Measurements from ENCODE around the gene SETD5. TPM values are rescaled to one million over a fixed set of nuclear protein-coding genes. Genes with fewer than 3 reads are reported as not detected.

Gene SETD5
- total and polyA plus RNA-seq, 2 donors (not counting 1 experiment from before 2014, with no cell fraction given), result 64.2 to 201 TPM

DNA sequence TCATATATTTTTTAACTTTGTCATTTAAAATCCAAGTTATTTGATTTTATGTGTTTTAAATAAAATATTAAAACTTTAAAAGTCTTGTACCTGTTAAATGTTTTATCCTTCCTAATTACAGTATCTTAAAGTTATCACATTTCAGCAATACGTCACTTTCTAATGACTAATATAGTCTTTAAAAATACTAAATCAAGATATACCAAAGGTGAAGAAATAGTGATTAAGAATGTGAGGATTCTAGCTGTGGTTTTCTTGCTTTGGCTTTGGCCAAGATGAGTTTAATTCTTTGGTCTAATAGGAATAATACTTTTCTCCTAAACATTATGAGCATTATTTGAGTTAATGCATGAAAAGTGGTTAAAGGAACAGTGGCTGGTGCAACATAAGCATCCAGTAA is 13.9 kb downstream of the SETD5 start:
- Mint-ChIP-seq H3K4me1 (peaks cover 57% of the 10 kb centered on the region), H3K9me3 (ENCODE audit: insufficient read depth) (peaks cover 2% of the 10 kb centered on the region), H3K27ac (no peak overlapping the region), H3K27me3 (no peaks in the 10 kb centered on the region), H3K4me3 (no peak overlapping the region)
- ChIA-PET POLR2A (interaction anchor here (1.5 kb wide), 1 partner anchor 15 kb away, joined by 3 read pairs; no protein-coding TSS in a partner anchor), CTCF (interaction anchor here (1.3 to 1.6 kb wide), 2 partner anchors 15 to 19 kb away, joined by 5 to 6 read pairs; no protein-coding TSS in a partner anchor)
- Histone ChIP-seq H4K20me1 (ENCODE audit: control insufficient read depth, insufficient read depth, low read length, poor library complexity, severe bottlenecking) (peaks cover 63% of the 10 kb centered on the region), H3K4me3 (ENCODE audit: control extremely low read depth in 1 of 5, extremely low read depth in 1 of 5, insufficient read depth in 1 of 5, low read depth in 2 of 5, low read length in 4 of 5) (no peak overlapping the region), H3K36me3 (replicated peaks in 1 of 2; ENCODE audit: control extremely low read depth in 1 of 2, control insufficient read depth in 1 of 2, extremely low read depth in 1 of 2, insufficient read depth in 2 of 2, low read length in 1 of 2) (peaks cover 8 to 10% of the 10 kb centered on the region in 2 experiments), H3K4me1 (ENCODE audit: control insufficient read depth in 2 of 2, insufficient read depth in 2 of 2, low read length in 2 of 2) (peaks cover 32 to 40% of the 10 kb centered on the region in 2 donors), H2AFZ (ENCODE audit: insufficient read depth, low read depth, low read length, poor library complexity, severe bottlenecking) (no peak overlapping the region), H3K27ac (ENCODE audit: low read length in 2 of 2) (peak overlapping the region in 1 of 2 donors; percentile 76), H3K27me3 (replicated peaks in 1 of 4; ENCODE audit: control extremely low read depth in 1 of 4, control insufficient read depth in 3 of 4, insufficient read depth in 4 of 4, low read length in 3 of 4) (no peaks in the 10 kb centered on the region), H3K4me2 (replicated peaks; ENCODE audit: low read depth, low read length, poor library complexity, severe bottlenecking) (no peak overlapping the region), H3K79me2 (ENCODE audit: control insufficient read depth, insufficient read depth, low read length) (peaks cover 97% of the 10 kb centered on the region), H3K9ac (ENCODE audit: low read length) (no peak overlapping the region), H3K9me3 (ENCODE audit: control extremely low read depth in 1 of 3, control insufficient read depth in 2 of 3, insufficient read depth in 1 of 3, low read length in 2 of 3) (peaks cover 0 to 3% (median 0%) of the 10 kb centered on the region in 3 donors)
- DNase-seq (no peak), ATAC-seq (ENCODE audit: low read depth) (no peak)
- intact Hi-C loops (cut with micrococcal nuclease), result no loop called here
- TF ChIP-seq, protein P1, sequence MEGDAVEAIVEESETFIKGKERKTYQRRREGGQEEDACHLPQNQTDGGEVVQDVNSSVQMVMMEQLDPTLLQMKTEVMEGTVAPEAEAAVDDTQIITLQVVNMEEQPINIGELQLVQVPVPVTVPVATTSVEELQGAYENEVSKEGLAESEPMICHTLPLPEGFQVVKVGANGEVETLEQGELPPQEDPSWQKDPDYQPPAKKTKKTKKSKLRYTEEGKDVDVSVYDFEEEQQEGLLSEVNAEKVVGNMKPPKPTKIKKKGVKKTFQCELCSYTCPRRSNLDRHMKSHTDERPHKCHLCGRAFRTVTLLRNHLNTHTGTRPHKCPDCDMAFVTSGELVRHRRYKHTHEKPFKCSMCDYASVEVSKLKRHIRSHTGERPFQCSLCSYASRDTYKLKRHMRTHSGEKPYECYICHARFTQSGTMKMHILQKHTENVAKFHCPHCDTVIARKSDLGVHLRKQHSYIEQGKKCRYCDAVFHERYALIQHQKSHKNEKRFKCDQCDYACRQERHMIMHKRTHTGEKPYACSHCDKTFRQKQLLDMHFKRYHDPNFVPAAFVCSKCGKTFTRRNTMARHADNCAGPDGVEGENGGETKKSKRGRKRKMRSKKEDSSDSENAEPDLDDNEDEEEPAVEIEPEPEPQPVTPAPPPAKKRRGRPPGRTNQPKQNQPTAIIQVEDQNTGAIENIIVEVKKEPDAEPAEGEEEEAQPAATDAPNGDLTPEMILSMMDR (IDR thresholded peaks at IDR 0.05), result no peak
- no peak for TF ChIP-seq EZH2 (IDR thresholded peaks at IDR 0.05; ENCODE audit: borderline replicate concordance, insufficient read depth, low read depth, low read length, poor library complexity, severe bottlenecking)
- WGBS (ENCODE audit: insufficient coverage), result no CpG with 5 or more reads among the region's 1 CpG

DNA sequence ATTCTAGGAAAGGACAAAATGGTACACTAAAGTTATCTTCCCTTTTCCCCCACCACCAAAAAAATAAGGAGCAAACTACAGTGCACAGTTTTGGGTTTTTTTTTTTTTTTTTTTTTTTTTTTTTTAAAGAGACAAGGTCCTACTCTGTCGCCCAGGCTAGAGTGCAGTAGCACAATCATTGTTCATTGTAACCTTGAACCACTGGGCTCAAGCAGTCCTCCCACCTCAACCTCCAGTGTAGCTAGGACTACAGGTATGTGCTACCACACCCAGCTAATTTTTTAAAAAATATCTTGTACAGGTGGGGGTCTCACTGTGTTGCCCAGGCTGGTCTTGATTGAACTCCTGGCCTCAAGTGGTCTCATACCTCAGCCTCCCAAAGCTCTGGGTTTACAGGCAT is 14.9 kb downstream of the SETD5 start:
- peaks cover 68% of the 10 kb centered on the region for H4K20me1 ChIP-seq (ENCODE audit: control insufficient read depth, insufficient read depth, low read length, poor library complexity, severe bottlenecking)
- no peak overlapping the region for H3K4me3 ChIP-seq (ENCODE audit: control extremely low read depth in 1 of 5, extremely low read depth in 1 of 5, insufficient read depth in 1 of 5, low read depth in 2 of 5, low read length in 4 of 5)
- peaks cover 52% of the 10 kb centered on the region for H3K4me1 Mint-ChIP-seq
- no peak overlapping the region for H3K27ac Mint-ChIP-seq
- ChIA-PET CTCF (interaction anchor here (0.8 kb wide), 1 partner anchor 8 kb away, joined by 3 read pairs; no protein-coding TSS in a partner anchor), POLR2A (no interaction called here)
- no peak for DNase-seq
- ATAC-seq (ENCODE audit: low read depth), result no peak
- no CpG with 5 or more reads among the region's 1 CpG for WGBS (ENCODE audit: insufficient coverage)
- peaks cover 22 to 30% of the 10 kb centered on the region in 2 donors for H3K4me1 ChIP-seq (ENCODE audit: control insufficient read depth in 2 of 2, insufficient read depth in 2 of 2, low read length in 2 of 2)
- H3K4me3 Mint-ChIP-seq, result no peak overlapping the region
- H3K4me2 ChIP-seq (replicated peaks; ENCODE audit: low read depth, low read length, poor library complexity, severe bottlenecking), result no peak overlapping the region
- H3K9me3 ChIP-seq (ENCODE audit: control extremely low read depth in 1 of 3, control insufficient read depth in 2 of 3, insufficient read depth in 1 of 3, low read length in 2 of 3), result peaks cover 0 to 3% (median 0%) of the 10 kb centered on the region in 3 donors
- no peak for TF ChIP-seq EZH2 (IDR thresholded peaks at IDR 0.05; ENCODE audit: borderline replicate concordance, insufficient read depth, low read depth, low read length, poor library complexity, severe bottlenecking)
- TF ChIP-seq, protein P1 (IDR thresholded peaks at IDR 0.05), result no peak
- H3K9me3 Mint-ChIP-seq (ENCODE audit: insufficient read depth), result peaks cover 2% of the 10 kb centered on the region
- H3K27me3 ChIP-seq (replicated peaks in 1 of 4; ENCODE audit: control extremely low read depth in 1 of 4, control insufficient read depth in 3 of 4, insufficient read depth in 4 of 4, low read length in 3 of 4), result no peaks in the 10 kb centered on the region
- H2AFZ ChIP-seq (ENCODE audit: insufficient read depth, low read depth, low read length, poor library complexity, severe bottlenecking), result no peak overlapping the region
- intact Hi-C loops (cut with micrococcal nuclease), result no loop called here
- H3K27me3 Mint-ChIP-seq, result no peaks in the 10 kb centered on the region
- peak overlapping the region in 1 of 2 donors; percentile 48 for H3K27ac ChIP-seq (ENCODE audit: low read length in 2 of 2)
- peaks cover 10 to 13% of the 10 kb centered on the region in 2 experiments for H3K36me3 ChIP-seq (replicated peaks in 1 of 2; ENCODE audit: control extremely low read depth in 1 of 2, control insufficient read depth in 1 of 2, extremely low read depth in 1 of 2, insufficient read depth in 2 of 2, low read length in 1 of 2)
- peaks cover 97% of the 10 kb centered on the region for H3K79me2 ChIP-seq (ENCODE audit: control insufficient read depth, insufficient read depth, low read length)
- H3K9ac ChIP-seq (ENCODE audit: low read length), result no peak overlapping the region

Measured in B cell (primary cell).